Measurements from ENCODE around the gene CLEC10A.

Gene CLEC10A

GRCh38 chr17:7026471-7027115, 53.5 kb downstream of the CLEC10A start (continued):
- no peak for TF ChIP-seq ZNF8 (CRISPR knock-in tag; IDR thresholded peaks at IDR 0.05)
- TF ChIP-seq PPARA (CRISPR knock-in tag; IDR thresholded peaks at IDR 0.05; ENCODE audit: borderline replicate concordance) = no peak
- TF ChIP-seq ZFP30 (CRISPR knock-in tag; IDR thresholded peaks at IDR 0.05) = no peak

- no peak for ATAC-seq
- TF ChIP-seq ZFP3 (CRISPR knock-in tag; IDR thresholded peaks at IDR 0.05) (no peak), CREB5 (CRISPR knock-in tag; IDR thresholded peaks at IDR 0.05; ENCODE audit: low read depth) (no peak), RARB (CRISPR knock-in tag; IDR thresholded peaks at IDR 0.05) (no peak), TSHZ2 (CRISPR knock-in tag; IDR thresholded peaks at IDR 0.05) (no peak), ZNF565 (CRISPR knock-in tag; conservative IDR thresholded peaks at IDR 0.05; ENCODE audit: low read depth) (no peak), BACH2 (CRISPR knock-in tag; IDR thresholded peaks at IDR 0.05; ENCODE audit: borderline replicate concordance) (no peak), ZNF70 (CRISPR knock-in tag; IDR thresholded peaks at IDR 0.05) (no peak)
These were observed 54.8 kb downstream of the CLEC10A start for GRCh38 chr17:7025245-7025644.

Data from SK-N-SH treated with all-trans-retinoic acid at 6 μM for 48 hours (cell line).